Fibroblast of gingiva (primary cell): ENCODE measurements around the gene NFATC1.

Source experiments
- DNase-seq: peaks from one replicate; pipeline ENCODE4 v3.0.0-alpha.2; 2011; ENCODE audit warnings: low read depth

Gene NFATC1

DNA sequence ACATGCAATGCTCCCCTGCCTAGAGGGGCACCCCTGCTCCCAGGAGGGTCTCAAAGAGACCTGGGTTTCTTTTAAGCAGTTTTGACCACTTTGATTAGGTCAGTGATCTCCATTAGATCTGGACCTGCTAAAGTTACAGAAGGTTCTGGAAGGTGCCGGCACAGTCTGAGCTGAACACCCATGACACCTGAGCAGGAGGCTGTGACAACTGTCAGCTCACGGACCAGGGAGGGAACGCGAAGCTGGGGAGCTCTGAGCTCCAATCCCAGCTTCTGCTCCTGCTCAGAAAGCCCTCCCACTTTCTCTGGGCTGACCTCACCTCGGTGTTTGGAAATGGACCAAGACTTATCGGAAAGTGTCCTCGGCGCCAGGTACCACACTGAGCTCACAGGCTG is 113.8 kb downstream of the NFATC1 start:
- DNase-seq: no peak

DNA sequence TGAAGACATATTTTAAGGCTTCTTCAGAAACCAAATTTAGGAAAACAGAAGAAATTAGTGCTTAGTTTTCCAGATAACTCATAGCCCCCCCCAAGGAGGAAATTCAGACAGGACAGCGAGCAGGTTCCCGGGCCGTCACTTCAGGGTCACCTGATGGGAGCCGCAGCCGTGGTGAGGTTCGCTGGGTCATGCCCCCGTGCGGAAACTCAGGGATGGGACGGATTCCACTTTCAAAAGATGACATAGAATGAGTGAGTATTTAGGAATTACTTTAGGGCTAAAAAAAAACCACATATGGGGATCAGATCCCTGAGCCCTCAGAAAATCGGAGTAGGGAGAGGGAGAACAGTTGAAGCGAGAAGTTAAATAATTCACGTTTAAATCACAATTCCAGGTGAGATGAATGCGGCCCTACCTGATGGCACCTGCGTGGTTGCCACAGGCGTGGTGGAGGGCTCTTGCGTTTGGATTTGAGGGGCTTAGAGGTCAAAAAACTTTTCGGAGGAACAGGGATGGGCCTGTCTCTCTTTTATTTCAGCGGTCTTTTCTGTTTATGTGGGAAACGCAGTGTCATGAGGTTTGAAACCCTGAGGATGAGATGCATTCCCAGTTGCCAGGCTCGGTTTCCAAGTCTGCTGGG is 114.4 kb downstream of the NFATC1 start:
- no peak for DNase-seq

GRCh38 chr18:79510731-79511241 is 115.1 kb downstream of the NFATC1 start:
- DNase-seq: no peak

- no peak for DNase-seq
Observed at GRCh38 chr18:79511271-79511670, 115.5 kb downstream of the NFATC1 start.

GRCh38 chr18:79511671-79512301 is 116.1 kb downstream of the NFATC1 start:
- no peak for DNase-seq

DNA sequence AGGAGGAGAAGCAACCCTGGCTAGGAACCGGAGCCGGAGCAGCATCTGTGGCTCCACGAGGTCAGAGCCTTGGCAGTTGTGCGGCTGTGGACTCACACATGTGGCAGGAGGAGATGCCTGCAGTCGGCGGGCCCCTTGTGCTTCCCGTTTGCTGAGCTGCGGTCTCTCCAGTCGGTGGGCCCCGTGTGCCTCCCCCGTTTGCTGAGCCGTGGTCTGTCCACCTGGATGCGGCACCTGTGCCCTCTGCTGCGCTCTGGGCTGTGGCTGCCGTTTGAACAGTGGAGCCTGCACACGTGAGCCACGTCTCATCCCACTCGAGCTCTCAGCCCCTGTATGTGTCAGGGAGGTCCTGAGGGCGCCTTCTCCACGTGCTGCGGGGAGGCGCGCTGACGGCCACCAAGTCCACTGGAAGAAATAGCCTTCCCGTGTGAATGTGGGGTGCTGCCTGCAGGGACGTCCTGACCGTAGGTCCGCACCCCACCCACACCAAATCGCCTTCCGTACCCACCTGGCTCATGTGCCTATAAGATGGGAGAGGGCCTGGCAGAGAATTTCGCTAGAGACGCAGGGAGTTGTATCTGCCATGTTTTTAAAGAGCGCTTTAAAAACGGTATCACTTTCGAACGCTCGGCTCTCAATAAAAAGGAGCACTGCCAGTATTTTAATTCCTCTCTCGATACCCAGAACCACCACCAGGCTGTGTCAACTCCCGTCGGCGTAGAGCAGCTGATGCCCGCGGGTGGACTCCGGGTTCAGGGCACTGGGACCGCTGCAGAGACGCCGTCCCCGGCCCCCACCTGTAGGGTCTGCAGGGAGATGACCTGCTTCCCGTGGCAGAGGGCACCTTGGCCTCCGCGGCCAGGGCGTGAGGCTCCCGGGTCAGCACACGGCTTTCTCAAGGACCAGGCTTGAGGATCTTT is 117.0 kb downstream of the NFATC1 start:
- no peak for DNase-seq

- no peak for DNase-seq
Observed at GRCh38 chr18:79513381-79514081, 117.8 kb downstream of the NFATC1 start.

DNA sequence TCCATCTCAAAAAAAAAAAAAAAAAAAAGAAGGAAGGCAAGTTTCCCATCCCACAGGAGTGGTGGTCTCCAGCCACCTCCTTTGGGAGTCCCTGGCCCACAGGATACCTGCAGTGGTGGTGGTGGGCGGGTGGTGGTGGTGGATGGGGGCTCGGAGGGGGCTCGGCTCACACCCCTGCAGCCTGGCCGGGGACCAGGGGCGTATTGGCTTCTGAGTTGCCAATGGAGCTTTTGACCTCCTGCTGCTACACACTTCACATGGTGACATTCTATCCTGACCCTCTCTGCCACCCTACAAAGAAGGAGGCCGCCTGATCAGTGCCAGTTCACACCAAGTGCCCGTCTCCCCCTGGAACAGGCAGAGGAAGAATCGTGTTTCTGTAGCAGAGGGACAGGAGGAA is 119.6 kb downstream of the NFATC1 start:
- DNase-seq: no peak

GRCh38 chr18:79515944-79516351 is 120.2 kb downstream of the NFATC1 start:
- no peak for DNase-seq

GRCh38 chr18:79516441-79516931 is 120.8 kb downstream of the NFATC1 start:
- no peak for DNase-seq

DNA sequence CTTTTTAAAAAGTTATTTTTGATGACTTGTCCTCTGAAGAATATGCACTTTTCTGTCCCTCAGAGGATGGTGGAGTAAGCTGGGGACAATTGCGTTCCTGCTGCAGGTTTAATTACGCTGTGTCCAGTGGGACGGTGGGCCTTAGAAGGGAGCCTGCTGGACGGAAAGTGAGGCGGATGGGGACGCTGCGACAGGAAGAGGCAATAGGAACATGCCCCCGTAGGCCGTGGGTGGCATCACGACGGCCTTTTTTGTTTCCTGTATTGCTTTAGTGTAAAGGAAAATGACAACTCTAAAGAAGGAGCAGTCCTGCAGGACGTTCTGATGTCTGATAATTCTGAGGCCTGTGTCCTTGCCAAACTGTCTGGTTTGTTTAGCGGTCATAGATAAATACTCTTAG is 121.6 kb downstream of the NFATC1 start:
- DNase-seq: no peak

- no peak for DNase-seq
Observed at GRCh38 chr18:79518028-79518682, 122.4 kb downstream of the NFATC1 start.

DNA sequence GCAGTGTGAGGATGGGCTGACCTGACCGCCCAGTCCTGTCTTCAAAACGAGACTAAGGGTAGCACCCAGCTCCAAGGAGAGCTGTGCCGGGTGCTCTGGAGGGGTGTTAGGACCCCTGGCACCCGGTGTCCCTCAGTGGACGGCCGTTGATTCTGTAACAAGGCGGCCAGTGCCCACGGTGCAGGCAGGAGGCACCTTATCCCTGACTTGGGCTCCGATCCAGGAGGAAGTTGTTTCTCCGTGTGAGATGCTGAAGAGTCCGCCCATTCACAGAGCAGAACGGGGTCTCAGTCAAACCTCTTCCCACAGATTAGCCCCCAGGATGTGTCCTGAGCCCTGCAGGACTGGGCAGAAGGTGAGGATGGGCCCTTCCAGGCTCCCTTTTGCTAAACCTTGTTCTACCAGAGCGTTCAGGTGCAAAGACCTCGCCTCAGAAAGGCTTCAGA is 123.0 kb downstream of the NFATC1 start:
- no peak for DNase-seq

GRCh38 chr18:79519751-79520477 is 124.2 kb downstream of the NFATC1 start:
- no peak for DNase-seq

DNA sequence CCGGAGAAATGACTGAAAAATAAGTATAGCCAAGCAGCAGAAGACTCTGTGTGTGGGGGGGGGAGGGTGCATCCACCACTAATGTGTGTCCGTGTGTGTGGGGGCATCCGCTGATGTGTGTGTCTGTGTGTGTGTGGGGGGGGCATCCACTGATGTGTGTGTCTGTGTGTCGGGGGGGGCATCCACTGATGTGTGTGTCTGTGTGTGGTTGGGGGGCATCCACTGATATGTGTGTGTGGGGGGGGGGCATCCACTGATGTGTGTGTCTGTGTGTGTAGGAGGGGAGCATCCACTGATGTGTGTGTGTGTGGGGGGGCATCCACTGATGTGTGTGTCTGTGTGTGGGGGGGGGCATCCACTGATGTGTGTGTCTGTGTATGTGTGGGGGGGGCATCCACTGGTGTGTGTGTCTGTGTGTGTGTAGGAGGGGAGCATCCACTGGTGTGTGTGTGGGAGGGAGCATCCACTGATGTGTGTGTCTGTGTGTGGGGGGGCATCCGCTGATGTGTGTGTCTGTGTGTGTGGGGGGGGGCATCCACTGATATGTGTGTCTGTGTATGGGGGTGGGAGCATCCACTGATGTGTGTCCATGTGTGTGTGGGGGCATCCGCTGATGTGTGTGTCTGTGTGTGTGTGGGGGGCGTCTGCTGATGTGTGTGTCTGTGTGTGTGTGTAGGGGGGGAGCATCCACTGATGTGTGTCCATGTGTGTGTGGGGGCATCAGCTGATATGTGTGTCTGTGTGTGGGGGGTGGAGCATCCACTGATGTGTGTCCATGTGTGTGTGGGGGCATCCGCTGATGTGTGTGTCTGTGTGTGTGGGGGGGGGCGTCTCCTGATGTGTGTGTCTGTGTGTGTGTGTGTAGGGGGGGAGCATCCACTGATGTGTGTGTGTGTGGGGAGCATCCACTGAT is 125.0 kb downstream of the NFATC1 start:
- DNase-seq: no peak

DNA sequence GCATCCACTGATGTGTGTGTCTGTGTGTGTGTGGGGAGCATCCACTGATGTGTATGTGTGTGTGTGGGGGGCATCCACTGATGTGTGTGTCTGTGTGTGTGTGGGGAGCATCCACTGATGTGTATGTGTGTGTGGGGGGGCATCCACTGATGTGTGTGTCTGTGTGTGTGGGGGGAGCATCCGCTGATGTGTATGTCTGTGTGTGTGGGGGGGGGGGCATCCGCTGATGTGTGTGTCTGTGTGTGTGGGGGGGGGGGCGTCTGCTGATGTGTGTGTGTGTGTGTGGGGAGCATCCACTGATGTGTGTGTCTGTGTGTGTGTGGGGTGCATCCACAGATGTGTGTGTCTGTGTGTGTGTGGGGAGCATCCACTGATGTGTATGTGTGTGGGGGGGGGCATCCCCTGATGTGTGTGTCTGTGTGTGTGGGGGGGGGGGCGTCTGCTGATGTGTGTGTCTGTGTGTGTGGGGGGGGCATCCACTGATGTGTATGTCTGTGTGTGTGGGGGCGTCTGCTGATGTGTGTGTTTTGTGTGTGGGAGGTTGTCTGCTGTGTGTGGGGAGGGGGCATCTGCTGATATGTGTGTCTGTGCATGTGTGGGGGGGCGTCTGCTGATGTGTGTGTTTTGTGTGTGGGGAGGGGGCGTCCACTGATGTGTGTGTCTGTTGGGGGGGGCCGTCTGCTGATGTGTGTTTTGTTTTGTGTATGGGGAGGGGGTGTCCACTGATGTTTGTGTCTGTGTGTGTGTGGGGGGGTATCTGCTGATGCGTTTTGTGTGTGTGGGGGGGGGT is 125.9 kb downstream of the NFATC1 start:
- no peak for DNase-seq

DNA sequence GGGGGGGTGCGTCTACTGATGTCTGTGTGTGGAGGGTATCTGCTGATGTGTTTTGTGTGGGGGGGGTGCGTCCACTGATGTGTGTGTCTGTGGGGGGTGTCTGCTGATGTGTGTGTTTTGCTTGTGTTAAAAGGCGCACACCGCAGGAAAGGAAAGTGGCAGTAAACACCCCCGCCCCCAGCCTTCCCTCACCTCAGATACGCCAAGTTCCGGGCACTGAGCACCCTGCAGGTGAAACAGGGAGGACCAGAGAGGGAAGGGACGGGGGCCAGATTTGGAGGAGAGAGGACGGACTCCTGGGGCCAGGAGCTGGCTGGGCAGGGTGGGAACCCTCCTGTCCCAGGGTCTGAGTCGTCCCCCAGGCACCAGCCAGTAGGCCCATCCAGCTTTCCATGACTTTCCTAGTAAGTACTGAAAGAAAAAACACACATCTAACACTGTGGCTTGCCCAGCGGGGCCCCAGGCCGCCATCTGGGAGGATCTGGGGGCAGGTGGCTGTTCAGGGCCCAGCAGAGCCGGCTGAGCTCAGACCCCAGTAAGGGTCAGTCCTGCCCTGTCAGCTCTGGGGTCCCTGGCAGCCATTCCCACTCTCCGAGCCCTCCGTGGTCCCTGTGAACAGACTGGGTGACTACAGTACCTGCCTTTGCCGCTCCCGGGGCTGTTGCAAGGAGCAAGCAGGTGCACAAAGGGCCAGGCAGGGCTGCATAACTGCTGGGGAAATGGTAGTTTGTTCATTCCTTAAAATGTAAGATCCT is 126.9 kb downstream of the NFATC1 start:
- no peak for DNase-seq

- no peak for DNase-seq
Observed at GRCh38 chr18:79523206-79523735, 127.5 kb downstream of the NFATC1 start.
